Activated naive CD8-positive, alpha-beta T cell treated with anti-CD3 and anti-CD28 coated beads for 36 hours (primary cell): ENCODE measurements around the gene CBY1. TPM values are rescaled to one million over a fixed set of nuclear protein-coding genes. Genes with fewer than 3 reads are reported as not detected.

Experiments used
- DNase-seq: peaks from one replicate; pipeline ENCODE4 v3.0.0; 2021
- H3K27ac Mint-ChIP-seq: one replicate; pipeline ENCODE4 v1.8.0; 2022; ENCODE audit warnings: mild to moderate bottlenecking, moderate library complexity, mixed read lengths
- H3K27me3 Mint-ChIP-seq: one replicate; pipeline ENCODE4 v1.8.0; 2022; ENCODE audit warnings: mild to moderate bottlenecking, mixed read lengths
- H3K36me3 Mint-ChIP-seq: one replicate; pipeline ENCODE4 v1.8.0; 2021; ENCODE audit warnings: mild to moderate bottlenecking, mixed read lengths
- H3K4me1 Mint-ChIP-seq: one replicate; pipeline ENCODE4 v1.8.0; 2021; ENCODE audit warnings: mixed read lengths
- H3K4me3 Mint-ChIP-seq: one replicate; pipeline ENCODE4 v1.8.0; 2022; ENCODE audit warnings: mild to moderate bottlenecking, moderate library complexity, mixed read lengths
- H3K9me3 Mint-ChIP-seq: one replicate; pipeline ENCODE4 v1.8.0; 2022; ENCODE audit warnings: mixed read lengths
- total RNA-seq, 2 experiments: library from RNA; stranded (reverse); gene quantifications; one replicate each; pipeline ENCODE4 v1.2.3, GENCODE V29; 2021

CBY1 gene
- total RNA-seq, 2 experiments from 2014 or later, result 11.5 to 11.9 TPM

- no peaks in the 10 kb centered on the region for H3K27me3 Mint-ChIP-seq
- H3K36me3 Mint-ChIP-seq, result peaks cover 31% of the 10 kb centered on the region
- H3K9me3 Mint-ChIP-seq, result no peaks in the 10 kb centered on the region
- H3K27ac Mint-ChIP-seq, result peak overlapping the region; percentile 96
- H3K4me1 Mint-ChIP-seq, result peaks cover 44% of the 10 kb centered on the region
- no peak for DNase-seq
- H3K4me3 Mint-ChIP-seq, result peak overlapping the region; percentile 85
These were observed 48.3 kb downstream of the CBY1 start for GRCh38 chr22:38704654-38705234.

GRCh38 chr22:38705235-38706100 is 49.0 kb downstream of the CBY1 start, which contains the start of gene GTPBP1:
GTPBP1 (plus strand) TSS chr22:38705944; CDS start chr22:38705956, 12 bp downstream.
- peaks cover 49% of the 10 kb centered on the region for H3K4me1 Mint-ChIP-seq
- H3K27me3 Mint-ChIP-seq, result no peaks in the 10 kb centered on the region
- H3K9me3 Mint-ChIP-seq, result no peaks in the 10 kb centered on the region
- H3K27ac Mint-ChIP-seq, result peak within 1 kb of the TSS; percentile 96
- peaks cover 32% of the 10 kb centered on the region for H3K36me3 Mint-ChIP-seq
- DNase-seq, result peak; percentile 96
- H3K4me3 Mint-ChIP-seq, result peak within 1 kb of the TSS; percentile 92

DNA sequence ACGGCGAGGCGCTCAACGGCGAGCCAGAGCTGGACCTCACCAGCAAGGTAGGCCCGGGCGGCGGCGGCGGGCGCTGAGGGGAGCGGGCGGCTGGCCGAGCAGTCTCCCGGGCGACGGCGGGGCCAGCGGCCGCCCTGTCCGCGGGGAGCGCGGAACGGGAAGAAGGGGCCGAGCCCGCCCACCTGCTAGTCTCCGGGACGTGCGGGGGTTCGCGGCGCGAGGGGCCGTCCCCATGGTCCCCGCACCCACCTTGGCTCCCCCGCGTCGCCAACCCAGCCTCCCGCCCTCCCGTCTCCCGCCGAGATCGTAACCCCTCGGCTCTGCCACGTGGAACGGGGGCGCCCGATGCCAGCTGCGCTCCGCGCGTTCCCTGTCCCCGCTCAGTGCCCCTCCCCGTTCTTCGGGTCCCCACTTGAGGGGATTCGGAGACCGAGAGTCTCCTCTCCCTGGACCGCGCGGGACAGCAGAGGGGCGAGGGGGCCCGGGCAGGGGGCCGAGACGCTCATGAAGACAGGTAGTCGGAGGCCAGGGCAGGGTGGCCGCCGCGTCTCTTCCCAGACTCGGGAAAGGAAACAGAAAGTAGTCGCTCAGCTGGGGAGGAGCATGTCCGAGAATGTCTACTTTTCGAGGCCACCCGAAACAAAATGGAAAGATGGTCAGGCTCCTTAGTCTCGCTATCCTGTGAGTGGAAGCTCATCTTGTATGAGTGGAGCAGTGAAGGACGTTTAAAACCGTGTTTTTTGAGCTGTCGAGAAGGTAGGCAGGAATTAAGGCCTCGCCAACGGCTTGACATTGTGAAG is 49.9 kb downstream of the CBY1 start:
- DNase-seq, result peak; percentile 55
- Mint-ChIP-seq H3K36me3 (peaks cover 38% of the 10 kb centered on the region), H3K9me3 (no peaks in the 10 kb centered on the region), H3K4me3 (peak overlapping the region; percentile 92), H3K4me1 (peaks cover 56% of the 10 kb centered on the region), H3K27me3 (no peaks in the 10 kb centered on the region), H3K27ac (peak overlapping the region; percentile 90)

- Mint-ChIP-seq H3K4me1 (peaks cover 51% of the 10 kb centered on the region), H3K36me3 (peaks cover 38% of the 10 kb centered on the region)
These were observed 50.4 kb downstream of the CBY1 start for GRCh38 chr22:38706901-38707195.

DNA sequence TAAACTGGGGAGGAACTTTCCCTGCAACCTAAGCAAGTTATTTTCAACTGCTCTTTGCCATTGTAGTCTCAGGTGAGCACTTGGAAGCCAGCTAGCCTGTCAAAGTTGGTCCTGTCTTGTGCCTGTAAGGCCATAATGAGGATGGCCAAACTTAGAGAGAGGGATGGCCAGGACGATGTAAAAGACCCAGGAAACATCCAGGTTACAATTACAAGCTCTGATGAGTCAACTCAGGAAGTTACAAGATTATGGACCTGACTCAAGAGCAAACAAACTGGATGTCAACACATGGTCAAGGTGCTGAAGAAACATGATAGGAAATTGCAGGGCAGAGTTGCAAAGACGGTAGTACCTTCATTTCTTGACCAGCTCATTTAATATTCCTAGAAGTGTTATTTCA is 50.9 kb downstream of the CBY1 start:
- Mint-ChIP-seq H3K27me3 (no peaks in the 10 kb centered on the region), H3K36me3 (peaks cover 43% of the 10 kb centered on the region), H3K4me1 (peaks cover 55% of the 10 kb centered on the region), H3K9me3 (no peaks in the 10 kb centered on the region), H3K4me3 (peak overlapping the region; percentile 92), H3K27ac (peak overlapping the region; percentile 90)
- DNase-seq, result no peak

More at GRCh38 chr22:38706901-38707195, 50.4 kb downstream of the CBY1 start:
- no peak for DNase-seq
- Mint-ChIP-seq H3K27ac (peak overlapping the region; percentile 90), H3K27me3 (no peaks in the 10 kb centered on the region), H3K4me3 (peak overlapping the region; percentile 92), H3K9me3 (no peaks in the 10 kb centered on the region)

GRCh38 chr22:38707984-38708383 is 51.5 kb downstream of the CBY1 start:
- peaks cover 44% of the 10 kb centered on the region for H3K36me3 Mint-ChIP-seq
- peaks cover 60% of the 10 kb centered on the region for H3K4me1 Mint-ChIP-seq
- no peak for DNase-seq
- no peaks in the 10 kb centered on the region for H3K27me3 Mint-ChIP-seq
- peak overlapping the region; percentile 16 for H3K27ac Mint-ChIP-seq
- peak overlapping the region; percentile 92 for H3K4me3 Mint-ChIP-seq
- no peaks in the 10 kb centered on the region for H3K9me3 Mint-ChIP-seq

DNA sequence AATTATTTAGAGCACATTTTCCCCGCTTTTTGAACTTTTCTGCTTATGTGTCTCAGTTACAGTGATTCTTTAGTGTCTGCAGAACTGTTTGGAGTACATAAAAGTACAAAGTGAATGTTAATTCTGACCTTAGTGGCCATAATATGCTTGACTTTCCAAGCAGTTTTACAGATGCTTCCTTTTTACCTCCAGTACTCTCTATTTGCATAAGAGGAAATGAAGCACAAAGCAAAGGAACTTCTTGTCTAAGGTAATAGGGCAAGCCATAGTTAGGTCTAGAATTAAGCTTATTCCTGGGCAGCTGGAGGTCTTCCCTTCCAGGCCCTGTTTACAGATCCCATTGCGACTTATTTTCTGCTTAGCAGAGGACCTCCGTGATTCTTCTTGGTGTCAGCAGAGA is 52.9 kb downstream of the CBY1 start:
- peaks cover 72% of the 10 kb centered on the region for H3K4me1 Mint-ChIP-seq
- no peaks in the 10 kb centered on the region for H3K9me3 Mint-ChIP-seq
- no peaks in the 10 kb centered on the region for H3K27me3 Mint-ChIP-seq
- no peak overlapping the region for H3K27ac Mint-ChIP-seq
- H3K36me3 Mint-ChIP-seq, result peaks cover 46% of the 10 kb centered on the region
- no peak for DNase-seq
- H3K4me3 Mint-ChIP-seq, result no peak overlapping the region

GRCh38 chr22:38710351-38710750 is 53.9 kb downstream of the CBY1 start:
- Mint-ChIP-seq H3K27ac (no peak overlapping the region), H3K4me1 (peaks cover 73% of the 10 kb centered on the region), H3K4me3 (no peak overlapping the region), H3K27me3 (no peaks in the 10 kb centered on the region), H3K36me3 (peaks cover 46% of the 10 kb centered on the region), H3K9me3 (no peaks in the 10 kb centered on the region)
- DNase-seq, result no peak

- H3K27ac Mint-ChIP-seq, result no peak overlapping the region
- no peaks in the 10 kb centered on the region for H3K9me3 Mint-ChIP-seq
- DNase-seq, result no peak
These were observed 54.4 kb downstream of the CBY1 start for GRCh38 chr22:38710866-38711265.

DNA sequence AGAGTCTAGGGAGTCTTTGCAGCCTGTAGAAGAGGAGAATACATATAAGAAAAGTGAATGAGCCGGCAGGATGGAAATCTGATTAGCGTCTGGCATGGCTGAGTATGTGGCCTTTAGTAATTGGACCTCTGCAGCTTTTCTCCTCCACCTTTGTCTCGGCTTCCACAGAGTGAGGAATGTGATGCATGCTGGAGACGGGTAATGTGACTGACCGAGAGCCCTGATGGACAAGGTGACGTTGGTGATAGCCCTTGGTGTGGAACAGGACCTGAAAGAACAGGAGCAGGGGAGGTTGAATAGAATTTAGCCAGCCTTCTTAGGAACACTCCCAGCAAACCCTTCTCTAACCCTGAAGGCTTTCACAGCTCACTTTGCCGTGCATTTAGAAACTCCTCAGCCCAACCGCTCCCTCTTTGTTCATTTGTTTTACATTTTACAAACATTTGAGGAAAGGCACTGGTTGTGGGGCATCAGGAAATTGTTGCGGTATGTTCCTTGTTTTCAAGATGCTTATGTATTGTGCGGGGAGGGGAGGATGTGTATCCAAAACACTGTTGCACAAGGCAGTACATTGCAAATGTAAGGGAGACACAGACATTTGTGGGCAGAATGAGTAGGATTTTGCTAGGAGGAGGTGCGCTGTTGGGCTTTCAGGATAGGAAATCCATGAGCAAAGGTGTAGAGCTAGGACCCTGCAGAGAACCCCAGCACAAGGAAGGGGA is 56.2 kb downstream of the CBY1 start:
- Mint-ChIP-seq H3K4me1 (peaks cover 67% of the 10 kb centered on the region), H3K27me3 (no peaks in the 10 kb centered on the region), H3K9me3 (no peaks in the 10 kb centered on the region), H3K36me3 (peaks cover 39% of the 10 kb centered on the region), H3K27ac (no peak overlapping the region), H3K4me3 (no peak overlapping the region)
- DNase-seq, result no peak

More at GRCh38 chr22:38710866-38711265, 54.4 kb downstream of the CBY1 start:
- H3K4me3 Mint-ChIP-seq, result no peak overlapping the region
- H3K27me3 Mint-ChIP-seq, result no peaks in the 10 kb centered on the region
- peaks cover 48% of the 10 kb centered on the region for H3K36me3 Mint-ChIP-seq
- H3K4me1 Mint-ChIP-seq, result peaks cover 74% of the 10 kb centered on the region

DNA sequence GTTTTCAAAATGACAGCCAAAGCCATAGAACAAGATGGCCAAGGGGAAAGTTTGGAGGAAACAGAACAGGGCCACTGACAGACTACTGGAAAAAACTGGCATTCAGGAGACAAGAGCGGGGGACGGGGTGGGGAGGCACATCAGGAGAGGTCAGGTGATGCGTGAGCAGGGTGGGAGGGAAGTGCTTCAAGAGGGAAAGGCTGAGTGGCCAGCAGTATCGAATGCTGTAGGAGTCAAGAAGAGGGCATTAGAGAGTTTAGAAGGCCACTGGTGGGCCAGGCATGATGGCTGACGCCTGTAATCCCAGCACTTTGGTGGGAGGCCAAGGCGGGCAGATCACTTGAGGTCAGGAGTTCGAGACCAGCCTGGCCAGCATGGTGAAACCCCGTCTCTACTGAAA is 57.5 kb downstream of the CBY1 start:
- DNase-seq, result no peak
- peak overlapping the region; percentile 22 for H3K27ac Mint-ChIP-seq
- no peak overlapping the region for H3K4me3 Mint-ChIP-seq
- H3K27me3 Mint-ChIP-seq, result no peaks in the 10 kb centered on the region
- no peaks in the 10 kb centered on the region for H3K9me3 Mint-ChIP-seq
- peaks cover 56% of the 10 kb centered on the region for H3K4me1 Mint-ChIP-seq
- H3K36me3 Mint-ChIP-seq, result peaks cover 31% of the 10 kb centered on the region

- H3K27me3 Mint-ChIP-seq, result no peaks in the 10 kb centered on the region
- H3K4me1 Mint-ChIP-seq, result peaks cover 46% of the 10 kb centered on the region
- H3K9me3 Mint-ChIP-seq, result no peaks in the 10 kb centered on the region
- no peak for DNase-seq
- H3K36me3 Mint-ChIP-seq, result peaks cover 24% of the 10 kb centered on the region
- no peak overlapping the region for H3K4me3 Mint-ChIP-seq
- no peak overlapping the region for H3K27ac Mint-ChIP-seq
These were observed 58.8 kb downstream of the CBY1 start for GRCh38 chr22:38715176-38715764.

- Mint-ChIP-seq H3K4me3 (no peak overlapping the region), H3K36me3 (peaks cover 18% of the 10 kb centered on the region), H3K27me3 (no peaks in the 10 kb centered on the region)
These were observed 59.4 kb downstream of the CBY1 start for GRCh38 chr22:38715852-38716251.

GRCh38 chr22:38716271-38716670 is 59.8 kb downstream of the CBY1 start:
- Mint-ChIP-seq H3K9me3 (no peaks in the 10 kb centered on the region), H3K27ac (no peak overlapping the region), H3K4me1 (peaks cover 36% of the 10 kb centered on the region), H3K4me3 (no peak overlapping the region), H3K36me3 (peaks cover 16% of the 10 kb centered on the region), H3K27me3 (no peaks in the 10 kb centered on the region)
- no peak for DNase-seq

More at GRCh38 chr22:38715852-38716251, 59.4 kb downstream of the CBY1 start:
- no peak for DNase-seq
- Mint-ChIP-seq H3K27ac (no peak overlapping the region), H3K4me1 (peaks cover 40% of the 10 kb centered on the region), H3K9me3 (no peaks in the 10 kb centered on the region)
